K562 (cell line): ENCODE measurements around the gene ATF7IP. TPM values are rescaled to one million over a fixed set of nuclear protein-coding genes. Genes with fewer than 3 reads are reported as not detected.

Experiments
- ADNP ChIP-seq: fragments of 200-800 bp; sonication (Bioruptor generic); IDR thresholded peaks from 2 replicates; pipeline ENCODE4 v1.6.1; 2016; ENCODE audit warnings: missing genetic modification characterization, missing compliant biosample characterization
- ASH1L ChIP-seq: fragments of 450-650 bp; IDR thresholded peaks from 2 replicates; pipeline ENCODE4 v1.6.1; 2018; ENCODE audit warnings: borderline replicate concordance, mild to moderate bottlenecking, low read depth; ENCODE audit not compliant: partially characterized antibody
- FOXM1 ChIP-seq, 2 experiments: fragments of 450-650 bp in 1 of 2; sonication (generic) in 1 of 2; formaldehyde crosslinking in 1 of 2; IDR thresholded peaks; 2 replicates each; pipeline versions ENCODE4 v1.6.1 to v1.9.0; 2017 to 2022; ENCODE audit warnings: low read depth in 2 of 2, mild to moderate bottlenecking in 2 of 2, missing genetic modification reagents in 1 of 2, moderate library complexity in 1 of 2
- HLTF ChIP-seq: fragments of 450-650 bp; IDR thresholded peaks from 2 replicates; pipeline ENCODE4 v1.6.1; 2016
- KLF16 ChIP-seq: IDR thresholded peaks from 2 replicates; pipeline ENCODE4 v1.6.1; 2016; ENCODE audit warnings: antibody characterized with exemption
- LEF1 ChIP-seq: fragments of 450-650 bp; IDR thresholded peaks from 2 replicates; pipeline ENCODE4 v1.6.1; 2016; ENCODE audit warnings: mild to moderate bottlenecking
- NRF1 ChIP-seq, 2 experiments: fragments of 450-650 bp; IDR thresholded peaks in 1 of 2; conservative IDR thresholded peaks in 1 of 2; 2 replicates each; pipeline ENCODE4 v1.6.1; 2014; ENCODE audit warnings: mild to moderate bottlenecking in 2 of 2
- PML ChIP-seq: IDR thresholded peaks from 2 replicates; pipeline ENCODE4 v1.6.1; 2012; ENCODE audit warnings: low read length, inconsistent platforms
- POLR2A ChIP-seq: fragments of 450-650 bp; conservative IDR thresholded peaks from 2 replicates; pipeline ENCODE4 v1.6.1; 2016
- SRSF7 ChIP-seq: fragments of 200-400 bp; formaldehyde crosslinking; optimal IDR thresholded peaks from 2 replicates; pipeline ENCODE3; 2017; ENCODE audit warnings: mild to moderate bottlenecking, low read depth, low read length
- XRCC4 ChIP-seq: IDR thresholded peaks from one replicate; pipeline ENCODE4 v1.6.1; 2011; ENCODE audit not compliant: insufficient read depth, insufficient read length; ENCODE audit errors: extremely low read depth
- ZNF143 ChIP-seq: sonication (generic); formaldehyde crosslinking; IDR thresholded peaks from 2 replicates; pipeline ENCODE4 v1.9.0; 2022; ENCODE audit warnings: mild to moderate bottlenecking, missing genetic modification reagents
- ZNF224 ChIP-seq: sonication (generic); formaldehyde crosslinking; IDR thresholded peaks from 2 replicates; pipeline ENCODE4 v1.8.0; 2022; ENCODE audit warnings: mild to moderate bottlenecking, missing genetic modification reagents
- polyA plus RNA-seq, 8 experiments: library from polyadenylated mRNA; depleted of rRNA in 4 of 8; stranded (reverse) in 5 of 8; unstranded in 3 of 8; fragments of >200 nt; fragmentation: Nextera tagmentation in 2 of 8; fragmentation: Illumina TruSeq in 1 of 8; extraction: Ambion mirVana in 2 of 8; extraction: Trizol in 1 of 8; gene quantifications; 2 replicates each; pipeline versions ENCODE4 v1.2.1 to v1.2.3, GENCODE V29; 2011 to 2014; ENCODE audit warnings: inconsistent platforms in 1 of 8, missing spikeins in 1 of 8
- total RNA-seq, 7 experiments: library from RNA; depleted of rRNA in 6 of 7; stranded (reverse); fragments of >200 nt in 6 of 7; fragmentation: Illumina TruSeq in 2 of 7; extraction: Trizol in 2 of 7; gene quantifications; 2 replicates each; pipeline versions ENCODE4 v1.2.1 to v1.2.3, GENCODE V29; 2011 to 2021; ENCODE audit warnings: low replicate concordance in 1 of 7
- TF ChIP-seq, protein P1 (sequence below): fragments of 250-450 bp; sonication (Bioruptor Pico); IDR thresholded peaks from 2 replicates; pipeline ENCODE4 v1.5.0; 2021
- TF ChIP-seq, protein P2 (sequence below): IDR thresholded peaks from 3 replicates; pipeline ENCODE4 v1.6.1; 2011; ENCODE audit warnings: borderline replicate concordance, mild to moderate bottlenecking; ENCODE audit not compliant: insufficient read length, insufficient read depth
- TF ChIP-seq, protein P3 (sequence below): sonication (generic); formaldehyde crosslinking; IDR thresholded peaks from 2 replicates; pipeline ENCODE4 v1.8.0; 2022; ENCODE audit warnings: mild to moderate bottlenecking, missing genetic modification reagents
- TF ChIP-seq, protein P4 (sequence below): fragments of 450-650 bp; formaldehyde crosslinking; IDR thresholded peaks from 2 replicates; pipeline ENCODE4 v1.4.0; 2022; ENCODE audit warnings: missing genetic modification characterization
- TF ChIP-seq, protein P5 (sequence below): sonication (generic); formaldehyde crosslinking; IDR thresholded peaks from 2 replicates; pipeline ENCODE4 v1.8.1; 2022; ENCODE audit warnings: missing genetic modification reagents
- TF ChIP-seq, protein P6 (sequence below): IDR thresholded peaks from 2 replicates; pipeline ENCODE4 v1.6.1; 2012; ENCODE audit warnings: low read depth, low read length, improper control_type of control experiment, borderline replicate concordance

Gene ATF7IP
- total and polyA plus RNA-seq, 9 of the 15 experiments (the other 6 are each of a cell fraction or from before 2014, with no cell fraction given) = 2.8 to 27.1 (median 11.0) TPM

DNA sequence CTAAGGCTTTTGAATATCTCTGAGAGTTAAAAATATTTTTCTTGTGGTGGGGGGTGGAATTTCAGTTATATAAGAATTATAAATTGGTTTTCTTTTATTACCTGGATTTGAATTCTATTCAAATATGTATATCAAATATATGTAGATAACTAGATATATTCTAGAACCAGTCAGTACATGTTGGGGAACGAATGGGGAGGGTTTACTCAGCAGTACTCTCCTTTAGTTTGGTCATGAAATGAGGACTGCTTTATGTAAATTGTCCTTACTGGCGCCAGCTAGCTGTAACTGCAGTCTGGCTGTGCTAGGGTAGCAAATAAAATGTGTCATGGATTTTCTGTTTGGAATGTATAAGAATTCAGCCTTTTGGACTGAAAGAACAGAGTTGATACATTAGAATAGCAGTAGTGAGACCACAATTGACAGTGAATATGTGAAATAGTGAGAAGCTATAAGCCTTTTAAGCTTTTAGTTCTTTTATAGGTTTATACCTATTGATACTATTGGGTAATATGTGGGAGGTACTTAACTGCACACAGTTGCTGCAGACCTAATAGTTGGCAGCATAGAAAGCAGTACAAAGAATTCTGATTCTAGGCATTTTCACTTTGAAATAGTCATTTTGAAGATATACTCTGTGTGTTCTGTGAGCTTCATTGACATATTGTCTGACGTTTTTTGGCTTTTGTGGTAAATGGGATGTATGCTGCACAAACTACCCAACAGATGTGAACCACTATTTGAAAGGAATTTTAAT lies 29.0 kb downstream of the ATF7IP start (continued):
- peak; percentile 89 for TF ChIP-seq KLF16
- TF ChIP-seq ADNP (tag) = peak; percentile 22; the same call in 1 of the 2 replicates
- TF ChIP-seq, protein P1, sequence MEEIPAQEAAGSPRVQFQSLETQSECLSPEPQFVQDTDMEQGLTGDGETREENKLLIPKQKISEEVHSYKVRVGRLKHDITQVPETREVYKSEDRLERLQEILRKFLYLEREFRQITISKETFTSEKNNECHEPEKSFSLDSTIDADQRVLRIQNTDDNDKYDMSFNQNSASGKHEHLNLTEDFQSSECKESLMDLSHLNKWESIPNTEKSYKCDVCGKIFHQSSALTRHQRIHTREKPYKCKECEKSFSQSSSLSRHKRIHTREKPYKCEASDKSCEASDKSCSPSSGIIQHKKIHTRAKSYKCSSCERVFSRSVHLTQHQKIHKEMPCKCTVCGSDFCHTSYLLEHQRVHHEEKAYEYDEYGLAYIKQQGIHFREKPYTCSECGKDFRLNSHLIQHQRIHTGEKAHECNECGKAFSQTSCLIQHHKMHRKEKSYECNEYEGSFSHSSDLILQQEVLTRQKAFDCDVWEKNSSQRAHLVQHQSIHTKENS (CRISPR knock-in tag) = no peak
- TF ChIP-seq, protein P2, sequence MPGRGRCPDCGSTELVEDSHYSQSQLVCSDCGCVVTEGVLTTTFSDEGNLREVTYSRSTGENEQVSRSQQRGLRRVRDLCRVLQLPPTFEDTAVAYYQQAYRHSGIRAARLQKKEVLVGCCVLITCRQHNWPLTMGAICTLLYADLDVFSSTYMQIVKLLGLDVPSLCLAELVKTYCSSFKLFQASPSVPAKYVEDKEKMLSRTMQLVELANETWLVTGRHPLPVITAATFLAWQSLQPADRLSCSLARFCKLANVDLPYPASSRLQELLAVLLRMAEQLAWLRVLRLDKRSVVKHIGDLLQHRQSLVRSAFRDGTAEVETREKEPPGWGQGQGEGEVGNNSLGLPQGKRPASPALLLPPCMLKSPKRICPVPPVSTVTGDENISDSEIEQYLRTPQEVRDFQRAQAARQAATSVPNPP = no peak
- TF ChIP-seq NRF1 (conservative IDR thresholded peaks at IDR 0.05 in 1 of 2, IDR thresholded peaks at IDR 0.05 in 1 of 2) = no peak
- no peak for TF ChIP-seq XRCC4
- TF ChIP-seq HLTF = no peak
- TF ChIP-seq LEF1 = peak; percentile 64; the same call in 1 of the 2 replicates
- TF ChIP-seq PML = no peak
- TF ChIP-seq, protein P3, sequence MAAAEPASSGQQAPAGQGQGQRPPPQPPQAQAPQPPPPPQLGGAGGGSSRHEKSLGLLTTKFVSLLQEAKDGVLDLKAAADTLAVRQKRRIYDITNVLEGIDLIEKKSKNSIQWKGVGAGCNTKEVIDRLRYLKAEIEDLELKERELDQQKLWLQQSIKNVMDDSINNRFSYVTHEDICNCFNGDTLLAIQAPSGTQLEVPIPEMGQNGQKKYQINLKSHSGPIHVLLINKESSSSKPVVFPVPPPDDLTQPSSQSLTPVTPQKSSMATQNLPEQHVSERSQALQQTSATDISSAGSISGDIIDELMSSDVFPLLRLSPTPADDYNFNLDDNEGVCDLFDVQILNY (CRISPR knock-in tag) = no peak
- no peak for TF ChIP-seq SRSF7
- TF ChIP-seq ZNF224 (CRISPR knock-in tag) = no peak
- no peak; the same call in 1 of the 2 replicates for TF ChIP-seq POLR2A
- no peak for TF ChIP-seq ASH1L
- TF ChIP-seq, protein P4, sequence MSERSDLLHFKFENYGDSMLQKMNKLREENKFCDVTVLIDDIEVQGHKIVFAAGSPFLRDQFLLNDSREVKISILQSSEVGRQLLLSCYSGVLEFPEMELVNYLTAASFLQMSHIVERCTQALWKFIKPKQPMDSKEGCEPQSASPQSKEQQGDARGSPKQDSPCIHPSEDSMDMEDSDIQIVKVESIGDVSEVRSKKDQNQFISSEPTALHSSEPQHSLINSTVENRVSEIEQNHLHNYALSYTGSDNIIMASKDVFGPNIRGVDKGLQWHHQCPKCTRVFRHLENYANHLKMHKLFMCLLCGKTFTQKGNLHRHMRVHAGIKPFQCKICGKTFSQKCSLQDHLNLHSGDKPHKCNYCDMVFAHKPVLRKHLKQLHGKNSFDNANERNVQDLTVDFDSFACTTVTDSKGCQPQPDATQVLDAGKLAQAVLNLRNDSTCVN (CRISPR knock-in tag) = no peak
- TF ChIP-seq, protein P5, sequence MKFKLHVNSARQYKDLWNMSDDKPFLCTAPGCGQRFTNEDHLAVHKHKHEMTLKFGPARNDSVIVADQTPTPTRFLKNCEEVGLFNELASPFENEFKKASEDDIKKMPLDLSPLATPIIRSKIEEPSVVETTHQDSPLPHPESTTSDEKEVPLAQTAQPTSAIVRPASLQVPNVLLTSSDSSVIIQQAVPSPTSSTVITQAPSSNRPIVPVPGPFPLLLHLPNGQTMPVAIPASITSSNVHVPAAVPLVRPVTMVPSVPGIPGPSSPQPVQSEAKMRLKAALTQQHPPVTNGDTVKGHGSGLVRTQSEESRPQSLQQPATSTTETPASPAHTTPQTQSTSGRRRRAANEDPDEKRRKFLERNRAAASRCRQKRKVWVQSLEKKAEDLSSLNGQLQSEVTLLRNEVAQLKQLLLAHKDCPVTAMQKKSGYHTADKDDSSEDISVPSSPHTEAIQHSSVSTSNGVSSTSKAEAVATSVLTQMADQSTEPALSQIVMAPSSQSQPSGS (CRISPR knock-in tag) = no peak
- TF ChIP-seq, protein P6, sequence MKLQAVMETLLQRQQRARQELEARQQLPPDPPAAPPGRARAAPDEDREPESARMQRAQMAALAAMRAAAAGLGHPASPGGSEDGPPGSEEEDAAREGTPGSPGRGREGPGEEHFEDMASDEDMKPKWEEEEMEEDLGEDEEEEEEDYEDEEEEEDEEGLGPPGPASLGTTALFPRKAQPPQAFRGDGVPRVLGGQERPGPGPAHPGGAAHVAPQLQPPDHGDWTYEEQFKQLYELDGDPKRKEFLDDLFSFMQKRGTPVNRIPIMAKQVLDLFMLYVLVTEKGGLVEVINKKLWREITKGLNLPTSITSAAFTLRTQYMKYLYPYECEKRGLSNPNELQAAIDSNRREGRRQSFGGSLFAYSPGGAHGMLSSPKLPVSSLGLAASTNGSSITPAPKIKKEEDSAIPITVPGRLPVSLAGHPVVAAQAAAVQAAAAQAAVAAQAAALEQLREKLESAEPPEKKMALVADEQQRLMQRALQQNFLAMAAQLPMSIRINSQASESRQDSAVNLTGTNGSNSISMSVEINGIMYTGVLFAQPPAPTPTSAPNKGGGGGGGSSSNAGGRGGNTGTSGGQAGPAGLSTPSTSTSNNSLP = no peak; the same call in 1 of the 2 replicates
- TF ChIP-seq ZNF143 (CRISPR knock-in tag) = no peak
- peak; percentile 66 for TF ChIP-seq FOXM1 (IDR thresholded peaks at IDR 0.05; ENCODE audit: low read depth)
- no peak for TF ChIP-seq FOXM1 (CRISPR knock-in tag; IDR thresholded peaks at IDR 0.05; ENCODE audit: low read depth)
